Psoas muscle (tissue), 8 donors: ENCODE results near the gene B3GAT1. TPM values are rescaled to one million over a fixed set of nuclear protein-coding genes. Genes with fewer than 3 reads are reported as not detected.

ENCODE experiments used
- ATAC-seq, 4 donors: fragments of 200-7000 bp; cut with Tn5 transposase; one replicate each; pipeline ENCODE4 v1.9.1; 2020; ENCODE audit warnings: moderate library complexity in 3 of 4, mild to moderate bottlenecking in 2 of 4
- DNase-seq, 2 donors: peaks; one replicate each; pipeline ENCODE4 v3.0.0-alpha.2; 2020
- H3K27ac ChIP-seq: fragments of 200-600 bp; one replicate; pipeline ENCODE4 v1.8.0; 2022
- H3K27me3 ChIP-seq, 3 donors: fragments of 200-600 bp in 1 of 3; one replicate each; pipeline versions ENCODE4 v1.6.1 to v1.8.0; 2013 to 2022; ENCODE audit warnings: low read length in 2 of 3, mild to moderate bottlenecking in 2 of 3, moderate library complexity in 1 of 3; ENCODE audit not compliant: insufficient read depth in 3 of 3
- H3K36me3 ChIP-seq, 2 donors: fragments of 200-600 bp in 1 of 2; one replicate each; pipeline versions ENCODE4 v1.6.1 to v1.8.0; 2013 to 2022; ENCODE audit warnings: low read depth in 1 of 2, mild to moderate bottlenecking in 1 of 2, moderate library complexity in 1 of 2; ENCODE audit not compliant: insufficient read depth in 1 of 2
- H3K4me1 ChIP-seq: fragments of 200-600 bp; one replicate; pipeline ENCODE4 v1.8.0; 2022
- H3K4me3 ChIP-seq: fragments of 200-600 bp; one replicate; pipeline ENCODE4 v1.8.0; 2022; ENCODE audit warnings: mild to moderate bottlenecking
- H3K9me3 ChIP-seq: fragments of 200-600 bp; one replicate; pipeline ENCODE4 v1.8.0; 2022
- WGBS, 3 donors: extraction: QIAGEN DNeasy Blood & Tissue Kit; methylation state at CpG; one replicate each; pipeline versions ENCODE4 v1.1.6 to v1.1.7; 2013; 5-methylcytosine and 5-hydroxymethylcytosine counted together
- intact Hi-C, 2 donors: fragments of 100-400 bp; cut with DNase I; formaldehyde crosslinking; loops; one replicate each; pipeline versions ENCODE4 v1.11.0 to v1.14.2; 2022
- polyA plus RNA-seq, 3 donors: library from polyadenylated mRNA; stranded (reverse); fragments of 200-250 nt; gene quantifications; one replicate each; pipeline ENCODE4 v1.2.3, GENCODE V29; 2013
- total RNA-seq, 4 donors: library from RNA; stranded (reverse); fragmentation: NEBNext Ultra II Directional in 2 of 4; extraction: Animal tissue kit (Norgen Biotek cat#: 25700) in 2 of 4; gene quantifications; one replicate each; pipeline versions ENCODE4 v1.2.1 to v1.2.4, GENCODE V29; 2021 to 2023
- TF ChIP-seq, protein P1 (sequence below): fragments of 200-600 bp; IDR thresholded peaks from one replicate; pipeline ENCODE4 v1.8.0; 2022; ENCODE audit warnings: antibody characterized with exemption
- donor health status: healthy with polysubstance abuse.
- donor health status: DM: no; HTN: no; CAD: no; lungs with moderate emphysema.
- donor health status: Bipolar disorder and iron deficiency.
- donor health status: healthy.
- donor health status: DM: yes; HTN: yes; CAD: no.
- donor health status: DM: no; HTN: no; CAD: no.
- donor health status: DM: no; HTN: no; CAD: no.
- donor health status: DM: yes; HTN: yes; CAD: no.

Gene B3GAT1
- total and polyA plus RNA-seq, 7 donors = 0.01 to 0.13 (median 0.06) TPM; not detected in 3

- Histone ChIP-seq H3K4me3 (no peak overlapping the region), H3K4me1 (no peaks in the 10 kb centered on the region), H3K36me3 (no peaks in the 10 kb centered on the region), H3K27me3 (peaks cover 0 to 24% (median 4%) of the 10 kb centered on the region in 3 donors), H3K9me3 (no peaks in the 10 kb centered on the region), H3K27ac (no peak overlapping the region)
- TF ChIP-seq, protein P1, sequence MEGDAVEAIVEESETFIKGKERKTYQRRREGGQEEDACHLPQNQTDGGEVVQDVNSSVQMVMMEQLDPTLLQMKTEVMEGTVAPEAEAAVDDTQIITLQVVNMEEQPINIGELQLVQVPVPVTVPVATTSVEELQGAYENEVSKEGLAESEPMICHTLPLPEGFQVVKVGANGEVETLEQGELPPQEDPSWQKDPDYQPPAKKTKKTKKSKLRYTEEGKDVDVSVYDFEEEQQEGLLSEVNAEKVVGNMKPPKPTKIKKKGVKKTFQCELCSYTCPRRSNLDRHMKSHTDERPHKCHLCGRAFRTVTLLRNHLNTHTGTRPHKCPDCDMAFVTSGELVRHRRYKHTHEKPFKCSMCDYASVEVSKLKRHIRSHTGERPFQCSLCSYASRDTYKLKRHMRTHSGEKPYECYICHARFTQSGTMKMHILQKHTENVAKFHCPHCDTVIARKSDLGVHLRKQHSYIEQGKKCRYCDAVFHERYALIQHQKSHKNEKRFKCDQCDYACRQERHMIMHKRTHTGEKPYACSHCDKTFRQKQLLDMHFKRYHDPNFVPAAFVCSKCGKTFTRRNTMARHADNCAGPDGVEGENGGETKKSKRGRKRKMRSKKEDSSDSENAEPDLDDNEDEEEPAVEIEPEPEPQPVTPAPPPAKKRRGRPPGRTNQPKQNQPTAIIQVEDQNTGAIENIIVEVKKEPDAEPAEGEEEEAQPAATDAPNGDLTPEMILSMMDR = no peak
- intact Hi-C loops = no loop called here
- DNase-seq (no peak), ATAC-seq (no peak)
- 36 to 44% (median 36%) methylated on average over 10 of the region's 10 CpGs for whole genome bisulfite sequencing, 3 donors
These were observed 17.1 kb upstream of the B3GAT1 start for GRCh38 chr11:134429106-134429505.

DNA sequence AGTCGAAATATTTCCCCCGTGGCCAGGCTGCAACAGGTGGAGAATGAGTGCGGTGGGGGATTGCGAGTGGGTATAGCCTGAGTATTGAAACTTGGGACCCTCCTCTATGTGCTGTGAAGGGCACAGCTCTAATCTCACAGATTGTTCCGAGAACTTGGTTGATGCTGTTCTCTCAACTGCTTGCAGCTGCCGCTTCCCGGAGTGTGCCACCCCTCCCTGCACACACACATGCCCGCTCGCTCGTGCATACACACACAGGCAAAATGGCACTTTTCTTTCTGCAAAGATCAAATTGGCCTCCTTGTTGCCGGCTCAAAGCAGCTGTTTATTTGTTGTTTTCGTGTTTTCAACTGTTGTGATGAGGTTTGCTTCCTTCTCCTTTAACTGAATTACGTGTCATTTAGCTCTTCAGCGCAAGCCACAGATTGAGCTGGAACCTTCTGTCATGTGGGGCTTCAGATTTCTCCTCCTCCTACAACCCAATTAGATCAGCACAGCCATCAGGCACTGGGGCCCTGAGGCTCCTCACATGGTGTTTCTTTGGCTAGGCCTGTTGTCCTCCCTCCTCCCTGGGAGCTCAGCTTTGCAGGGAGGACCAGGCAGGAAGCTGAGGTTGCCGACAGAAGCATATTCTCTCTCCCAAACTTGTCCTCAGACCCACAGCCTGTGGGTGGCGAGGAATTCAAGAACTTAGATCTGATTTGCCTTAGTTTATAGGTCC is 13.9 kb upstream of the B3GAT1 start:
- no peak for ATAC-seq
- TF ChIP-seq, protein P1 = no peak
- H3K4me1 ChIP-seq = no peaks in the 10 kb centered on the region
- no peak for DNase-seq
- peaks cover 0 to 29% (median 1%) of the 10 kb centered on the region in 3 donors for H3K27me3 ChIP-seq
- no peak overlapping the region for H3K27ac ChIP-seq
- no peaks in the 10 kb centered on the region for H3K9me3 ChIP-seq
- WGBS, 3 donors = 31 to 36% (median 31%) methylated on average over 16 of the region's 16 CpGs
- intact Hi-C loops = no loop called here
- H3K36me3 ChIP-seq = no peaks in the 10 kb centered on the region
- H3K4me3 ChIP-seq = no peak overlapping the region

- intact Hi-C loops = no loop called here
- no peak for ATAC-seq
- Histone ChIP-seq H3K4me3 (no peak overlapping the region), H3K27me3 (peaks cover 0 to 30% (median 1%) of the 10 kb centered on the region in 3 donors), H3K36me3 (no peaks in the 10 kb centered on the region), H3K4me1 (no peaks in the 10 kb centered on the region), H3K27ac (no peak overlapping the region), H3K9me3 (no peaks in the 10 kb centered on the region)
- 47 to 53% (median 50%) methylated on average over 2 of the region's 2 CpGs for WGBS, 3 donors
- TF ChIP-seq, protein P1 = no peak
- no peak for DNase-seq
These were observed 13.4 kb upstream of the B3GAT1 start for GRCh38 chr11:134425413-134425812.

DNA sequence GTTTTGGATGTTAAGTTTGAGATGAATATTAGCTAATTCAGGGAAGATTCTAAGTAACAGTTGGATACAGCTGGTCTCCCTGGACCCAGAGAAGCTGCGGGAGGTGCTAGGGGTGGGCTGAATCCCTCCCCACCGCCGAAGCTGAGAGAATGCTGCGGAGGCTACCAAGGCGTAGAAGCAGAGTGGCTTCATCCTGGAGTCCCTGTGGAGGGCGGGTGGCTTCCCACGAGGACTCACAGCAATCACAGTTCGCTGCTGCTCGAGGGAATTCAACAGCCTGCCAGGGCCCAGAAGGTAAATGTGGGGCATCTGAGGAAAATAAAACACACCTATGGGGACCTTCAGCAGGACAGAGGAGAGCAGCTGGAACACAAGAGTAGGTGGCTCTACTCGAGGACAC is 11.1 kb upstream of the B3GAT1 start:
- DNase-seq (no peak), ATAC-seq (no peak)
- intact Hi-C loops = no loop called here
- TF ChIP-seq, protein P1 = no peak
- H3K4me1 ChIP-seq = no peaks in the 10 kb centered on the region
- no peaks in the 10 kb centered on the region for H3K9me3 ChIP-seq
- H3K27ac ChIP-seq = no peak overlapping the region
- peaks cover 0 to 20% (median 0%) of the 10 kb centered on the region in 3 donors for H3K27me3 ChIP-seq
- H3K36me3 ChIP-seq = no peaks in the 10 kb centered on the region
- no peak overlapping the region for H3K4me3 ChIP-seq
- 53 to 57% (median 54%) methylated on average over 10 of the region's 10 CpGs for WGBS, 3 donors
